HG03103 (cell line): ENCODE data around the gene NTRK3.

Experiments used
- ATAC-seq: cut with Tn5 transposase; IDR thresholded peaks from one replicate; pipeline ENCODE4 v1.9.1; 2021; ENCODE audit warnings: low read depth; ENCODE audit not compliant: unreplicated experiment

Gene NTRK3

GRCh38 chr15:88232771-88233201 is 23.8 kb downstream of the NTRK3 start:
- no peak for ATAC-seq

- ATAC-seq, result no peak
Measured at GRCh38 chr15:88231909-88232644, 24.5 kb downstream of the NTRK3 start.

- no peak for ATAC-seq
Measured at GRCh38 chr15:88230823-88231222, 25.7 kb downstream of the NTRK3 start.

- no peak for ATAC-seq
Measured at GRCh38 chr15:88225461-88225860, 31.1 kb downstream of the NTRK3 start.

- no peak for ATAC-seq
Measured at GRCh38 chr15:88223084-88223483, 33.5 kb downstream of the NTRK3 start.

GRCh38 chr15:88221836-88222235 is 34.7 kb downstream of the NTRK3 start:
- no peak for ATAC-seq

GRCh38 chr15:88220443-88221335 is 35.9 kb downstream of the NTRK3 start:
- no peak for ATAC-seq

- no peak for ATAC-seq
Measured at GRCh38 chr15:88219623-88220022, 36.9 kb downstream of the NTRK3 start.

- no peak for ATAC-seq
Measured at GRCh38 chr15:88218557-88219221, 37.9 kb downstream of the NTRK3 start.

- ATAC-seq, result no peak
Measured at GRCh38 chr15:88215066-88215648, 41.4 kb downstream of the NTRK3 start.

GRCh38 chr15:88209111-88209510 is 47.4 kb downstream of the NTRK3 start:
- ATAC-seq, result no peak

GRCh38 chr15:88208396-88208795 is 48.1 kb downstream of the NTRK3 start:
- ATAC-seq, result no peak

GRCh38 chr15:88207565-88207964 is 49.0 kb downstream of the NTRK3 start:
- no peak for ATAC-seq

GRCh38 chr15:88204584-88204983 is 52.0 kb downstream of the NTRK3 start:
- ATAC-seq, result no peak

GRCh38 chr15:88202231-88202630 is 54.3 kb downstream of the NTRK3 start:
- ATAC-seq, result no peak

GRCh38 chr15:88201207-88201606 is 55.3 kb downstream of the NTRK3 start:
- no peak for ATAC-seq

- ATAC-seq, result no peak
Measured at GRCh38 chr15:88196961-88197360, 59.6 kb downstream of the NTRK3 start.

GRCh38 chr15:88194162-88194561 is 62.4 kb downstream of the NTRK3 start:
- no peak for ATAC-seq

GRCh38 chr15:88193415-88193814 is 63.1 kb downstream of the NTRK3 start:
- ATAC-seq, result no peak

GRCh38 chr15:88191812-88192165 is 64.8 kb downstream of the NTRK3 start:
- ATAC-seq, result no peak

GRCh38 chr15:88190232-88190631 is 66.3 kb downstream of the NTRK3 start:
- no peak for ATAC-seq
